ENCODE results near the gene QRFPR.

QRFPR gene

DNA sequence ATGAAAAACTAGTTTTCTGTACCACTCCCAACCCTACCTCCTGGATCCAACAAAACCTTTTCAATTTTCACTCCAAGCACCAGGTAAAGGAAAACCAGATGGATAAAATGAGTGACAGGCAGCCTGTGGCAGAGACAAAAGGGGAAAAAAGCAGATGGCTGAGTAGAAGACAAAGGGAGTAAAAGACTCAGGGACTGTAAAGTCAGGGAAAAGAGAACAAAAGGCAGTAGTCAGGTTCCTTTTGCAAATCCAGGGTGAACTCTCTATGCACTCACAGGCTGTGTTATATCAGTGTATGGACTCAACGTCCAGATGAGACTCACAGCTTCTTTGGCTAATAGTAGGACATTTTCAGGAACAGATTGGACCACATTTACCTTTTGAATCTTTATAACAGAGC lies 54.2 kb downstream of the QRFPR start:
- no peak for ATAC-seq

DNA sequence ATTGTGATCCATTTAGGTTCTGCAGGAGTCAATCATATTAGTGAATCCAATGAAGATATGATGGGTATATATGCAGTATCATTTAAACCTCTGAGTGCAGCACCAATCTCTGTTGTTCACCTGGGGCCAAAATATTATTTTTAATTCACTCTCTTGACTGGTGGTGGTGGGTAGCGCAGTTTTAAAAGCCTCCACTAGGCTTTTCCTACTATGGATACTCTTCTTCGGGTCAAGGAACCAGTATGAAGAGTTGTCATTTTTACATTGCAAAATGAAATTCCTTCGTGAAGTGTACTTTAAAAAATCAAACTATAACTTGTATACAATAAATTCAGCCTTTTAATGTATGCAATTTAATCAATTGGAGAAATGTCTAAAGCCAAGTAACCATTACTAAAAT lies 56.5 kb downstream of the QRFPR start:
- no peak for ATAC-seq
- TF ChIP-seq ISL1 (CRISPR knock-in tag; IDR thresholded peaks at IDR 0.05), result no peak
- no peak for TF ChIP-seq PPARA (CRISPR knock-in tag; IDR thresholded peaks at IDR 0.05; ENCODE audit: borderline replicate concordance)
- TF ChIP-seq, protein P1, sequence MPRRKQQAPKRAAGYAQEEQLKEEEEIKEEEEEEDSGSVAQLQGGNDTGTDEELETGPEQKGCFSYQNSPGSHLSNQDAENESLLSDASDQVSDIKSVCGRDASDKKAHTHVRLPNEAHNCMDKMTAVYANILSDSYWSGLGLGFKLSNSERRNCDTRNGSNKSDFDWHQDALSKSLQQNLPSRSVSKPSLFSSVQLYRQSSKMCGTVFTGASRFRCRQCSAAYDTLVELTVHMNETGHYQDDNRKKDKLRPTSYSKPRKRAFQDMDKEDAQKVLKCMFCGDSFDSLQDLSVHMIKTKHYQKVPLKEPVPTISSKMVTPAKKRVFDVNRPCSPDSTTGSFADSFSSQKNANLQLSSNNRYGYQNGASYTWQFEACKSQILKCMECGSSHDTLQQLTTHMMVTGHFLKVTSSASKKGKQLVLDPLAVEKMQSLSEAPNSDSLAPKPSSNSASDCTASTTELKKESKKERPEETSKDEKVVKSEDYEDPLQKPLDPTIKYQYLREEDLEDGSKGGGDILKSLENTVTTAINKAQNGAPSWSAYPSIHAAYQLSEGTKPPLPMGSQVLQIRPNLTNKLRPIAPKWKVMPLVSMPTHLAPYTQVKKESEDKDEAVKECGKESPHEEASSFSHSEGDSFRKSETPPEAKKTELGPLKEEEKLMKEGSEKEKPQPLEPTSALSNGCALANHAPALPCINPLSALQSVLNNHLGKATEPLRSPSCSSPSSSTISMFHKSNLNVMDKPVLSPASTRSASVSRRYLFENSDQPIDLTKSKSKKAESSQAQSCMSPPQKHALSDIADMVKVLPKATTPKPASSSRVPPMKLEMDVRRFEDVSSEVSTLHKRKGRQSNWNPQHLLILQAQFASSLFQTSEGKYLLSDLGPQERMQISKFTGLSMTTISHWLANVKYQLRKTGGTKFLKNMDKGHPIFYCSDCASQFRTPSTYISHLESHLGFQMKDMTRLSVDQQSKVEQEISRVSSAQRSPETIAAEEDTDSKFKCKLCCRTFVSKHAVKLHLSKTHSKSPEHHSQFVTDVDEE (CRISPR knock-in tag; IDR thresholded peaks at IDR 0.05), result no peak
- no peak for TF ChIP-seq SNAI2 (CRISPR knock-in tag; IDR thresholded peaks at IDR 0.05)
- no peak for TF ChIP-seq OSR1 (CRISPR knock-in tag; IDR thresholded peaks at IDR 0.05)
- no peak for TF ChIP-seq BACH2 (CRISPR knock-in tag; IDR thresholded peaks at IDR 0.05; ENCODE audit: borderline replicate concordance)
- no peak for TF ChIP-seq ZFP3 (CRISPR knock-in tag; IDR thresholded peaks at IDR 0.05)
- no peak for TF ChIP-seq ZNF70 (CRISPR knock-in tag; IDR thresholded peaks at IDR 0.05)
- no peak for TF ChIP-seq ARNTL (CRISPR knock-in tag; IDR thresholded peaks at IDR 0.05; ENCODE audit: borderline replicate concordance, low read depth)
- TF ChIP-seq, protein P2, sequence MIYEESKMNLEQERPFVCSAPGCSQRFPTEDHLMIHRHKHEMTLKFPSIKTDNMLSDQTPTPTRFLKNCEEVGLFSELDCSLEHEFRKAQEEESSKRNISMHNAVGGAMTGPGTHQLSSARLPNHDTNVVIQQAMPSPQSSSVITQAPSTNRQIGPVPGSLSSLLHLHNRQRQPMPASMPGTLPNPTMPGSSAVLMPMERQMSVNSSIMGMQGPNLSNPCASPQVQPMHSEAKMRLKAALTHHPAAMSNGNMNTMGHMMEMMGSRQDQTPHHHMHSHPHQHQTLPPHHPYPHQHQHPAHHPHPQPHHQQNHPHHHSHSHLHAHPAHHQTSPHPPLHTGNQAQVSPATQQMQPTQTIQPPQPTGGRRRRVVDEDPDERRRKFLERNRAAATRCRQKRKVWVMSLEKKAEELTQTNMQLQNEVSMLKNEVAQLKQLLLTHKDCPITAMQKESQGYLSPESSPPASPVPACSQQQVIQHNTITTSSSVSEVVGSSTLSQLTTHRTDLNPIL (CRISPR knock-in tag; IDR thresholded peaks at IDR 0.05; ENCODE audit: low read depth), result no peak
- TF ChIP-seq, protein P3, sequence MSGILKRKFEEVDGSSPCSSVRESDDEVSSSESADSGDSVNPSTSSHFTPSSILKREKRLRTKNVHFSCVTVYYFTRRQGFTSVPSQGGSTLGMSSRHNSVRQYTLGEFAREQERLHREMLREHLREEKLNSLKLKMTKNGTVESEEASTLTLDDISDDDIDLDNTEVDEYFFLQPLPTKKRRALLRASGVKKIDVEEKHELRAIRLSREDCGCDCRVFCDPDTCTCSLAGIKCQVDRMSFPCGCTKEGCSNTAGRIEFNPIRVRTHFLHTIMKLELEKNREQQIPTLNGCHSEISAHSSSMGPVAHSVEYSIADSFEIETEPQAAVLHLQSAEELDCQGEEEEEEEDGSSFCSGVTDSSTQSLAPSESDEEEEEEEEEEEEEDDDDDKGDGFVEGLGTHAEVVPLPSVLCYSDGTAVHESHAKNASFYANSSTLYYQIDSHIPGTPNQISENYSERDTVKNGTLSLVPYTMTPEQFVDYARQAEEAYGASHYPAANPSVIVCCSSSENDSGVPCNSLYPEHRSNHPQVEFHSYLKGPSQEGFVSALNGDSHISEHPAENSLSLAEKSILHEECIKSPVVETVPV (CRISPR knock-in tag; IDR thresholded peaks at IDR 0.05), result no peak
- TF ChIP-seq, protein P4, sequence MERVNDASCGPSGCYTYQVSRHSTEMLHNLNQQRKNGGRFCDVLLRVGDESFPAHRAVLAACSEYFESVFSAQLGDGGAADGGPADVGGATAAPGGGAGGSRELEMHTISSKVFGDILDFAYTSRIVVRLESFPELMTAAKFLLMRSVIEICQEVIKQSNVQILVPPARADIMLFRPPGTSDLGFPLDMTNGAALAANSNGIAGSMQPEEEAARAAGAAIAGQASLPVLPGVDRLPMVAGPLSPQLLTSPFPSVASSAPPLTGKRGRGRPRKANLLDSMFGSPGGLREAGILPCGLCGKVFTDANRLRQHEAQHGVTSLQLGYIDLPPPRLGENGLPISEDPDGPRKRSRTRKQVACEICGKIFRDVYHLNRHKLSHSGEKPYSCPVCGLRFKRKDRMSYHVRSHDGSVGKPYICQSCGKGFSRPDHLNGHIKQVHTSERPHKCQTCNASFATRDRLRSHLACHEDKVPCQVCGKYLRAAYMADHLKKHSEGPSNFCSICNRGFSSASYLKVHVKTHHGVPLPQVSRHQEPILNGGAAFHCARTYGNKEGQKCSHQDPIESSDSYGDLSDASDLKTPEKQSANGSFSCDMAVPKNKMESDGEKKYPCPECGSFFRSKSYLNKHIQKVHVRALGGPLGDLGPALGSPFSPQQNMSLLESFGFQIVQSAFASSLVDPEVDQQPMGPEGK (CRISPR knock-in tag; IDR thresholded peaks at IDR 0.05; ENCODE audit: borderline replicate concordance), result no peak
- TF ChIP-seq ZNF8 (CRISPR knock-in tag; IDR thresholded peaks at IDR 0.05), result no peak
- no peak for TF ChIP-seq TCF4 (CRISPR knock-in tag; IDR thresholded peaks at IDR 0.05; ENCODE audit: borderline replicate concordance)
- TF ChIP-seq CSDC2 (CRISPR knock-in tag; IDR thresholded peaks at IDR 0.05), result no peak
- no peak for TF ChIP-seq TOX (CRISPR knock-in tag; IDR thresholded peaks at IDR 0.05; ENCODE audit: borderline replicate concordance)
- TF ChIP-seq GLIS3 (CRISPR knock-in tag; IDR thresholded peaks at IDR 0.05), result no peak

More for the DNA sequence above, 54.2 kb downstream of the QRFPR start:
- no peak for TF ChIP-seq ZC3H10 (CRISPR knock-in tag; IDR thresholded peaks at IDR 0.05)
- TF ChIP-seq, protein P4 (CRISPR knock-in tag; IDR thresholded peaks at IDR 0.05; ENCODE audit: borderline replicate concordance), result no peak
- TF ChIP-seq ZFP3 (CRISPR knock-in tag; IDR thresholded peaks at IDR 0.05), result no peak
- TF ChIP-seq GLIS3 (CRISPR knock-in tag; IDR thresholded peaks at IDR 0.05), result no peak
- TF ChIP-seq BACH2 (CRISPR knock-in tag; IDR thresholded peaks at IDR 0.05; ENCODE audit: borderline replicate concordance), result no peak
- TF ChIP-seq ZNF8 (CRISPR knock-in tag; IDR thresholded peaks at IDR 0.05), result no peak
- no peak for TF ChIP-seq PPARA (CRISPR knock-in tag; IDR thresholded peaks at IDR 0.05; ENCODE audit: borderline replicate concordance)
- TF ChIP-seq ZNF565 (CRISPR knock-in tag; conservative IDR thresholded peaks at IDR 0.05; ENCODE audit: low read depth), result no peak
- no peak for TF ChIP-seq TCF4 (CRISPR knock-in tag; IDR thresholded peaks at IDR 0.05; ENCODE audit: borderline replicate concordance)
- no peak for TF ChIP-seq TOX (CRISPR knock-in tag; IDR thresholded peaks at IDR 0.05; ENCODE audit: borderline replicate concordance)
- TF ChIP-seq, protein P1 (CRISPR knock-in tag; IDR thresholded peaks at IDR 0.05), result no peak
- TF ChIP-seq OSR1 (CRISPR knock-in tag; IDR thresholded peaks at IDR 0.05), result no peak
- no peak for TF ChIP-seq ZNF70 (CRISPR knock-in tag; IDR thresholded peaks at IDR 0.05)
- no peak for TF ChIP-seq SNAI2 (CRISPR knock-in tag; IDR thresholded peaks at IDR 0.05)
- TF ChIP-seq ARNTL (CRISPR knock-in tag; IDR thresholded peaks at IDR 0.05; ENCODE audit: borderline replicate concordance, low read depth), result no peak
- TF ChIP-seq ESRRG (CRISPR knock-in tag; IDR thresholded peaks at IDR 0.05), result no peak

Measured in SK-N-SH treated with all-trans-retinoic acid at 6 μM for 48 hours (cell line).